Thoracic aorta (tissue), 2 donors: ENCODE results near the gene SFT2D1. TPM values are rescaled to one million over a fixed set of nuclear protein-coding genes. Genes with fewer than 3 reads are reported as not detected.

Experiments
- ATAC-seq: fragments of 150-250 bp; one replicate; pipeline ENCODE4 v1.8.0; 2017; ENCODE audit warnings: low read depth; ENCODE audit not compliant: insufficient number of reproducible peaks, low FRiP score
- DNase-seq: peaks from one replicate; pipeline ENCODE4 v3.0.0-alpha.2; 2020; ENCODE audit warnings: low spot score
- H3K27ac ChIP-seq, 2 donors: fragments of 200-600 bp; sonication (generic); 1 replicate in 1 of 2; 2 replicates in 1 of 2; pipeline ENCODE4 v1.5.1; 2016; ENCODE audit warnings: mild to moderate bottlenecking in 2 of 2, moderate library complexity in 2 of 2
- H3K27me3 ChIP-seq: fragments of 200-600 bp; sonication (generic); replicated peaks from 2 replicates; pipeline ENCODE4 v1.6.0; 2016; ENCODE audit warnings: mild to moderate bottlenecking; ENCODE audit not compliant: insufficient read depth
- H3K36me3 ChIP-seq: fragments of 200-600 bp; sonication (generic); one replicate; pipeline ENCODE4 v1.5.1; 2016
- H3K4me1 ChIP-seq, 2 donors: fragments of 200-600 bp; sonication (generic); 1 replicate in 1 of 2; 2 replicates in 1 of 2; pipeline versions ENCODE4 v1.5.1 to v1.6.0; 2016; ENCODE audit warnings: low read depth in 2 of 2, mild to moderate bottlenecking in 1 of 2; ENCODE audit not compliant: control insufficient read depth in 1 of 2
- H3K4me3 ChIP-seq: fragments of 200-600 bp; sonication (generic); 2 replicates; pipeline ENCODE4 v1.5.1; 2016; ENCODE audit warnings: mild to moderate bottlenecking
- H3K9me3 ChIP-seq: fragments of 200-600 bp; sonication (generic); 2 replicates; pipeline ENCODE4 v1.5.1; 2016
- total RNA-seq, 2 donors: library from RNA; depleted of rRNA; stranded (reverse); fragments of >200 nt; gene quantifications; one replicate each; pipeline versions ENCODE4 v1.1.0 to v1.2.3, GENCODE V29; 2016
- TF ChIP-seq, protein P1 (sequence below): fragments of 200-600 bp; sonication (generic); IDR thresholded peaks from one replicate; pipeline ENCODE4 v1.5.1; 2019; ENCODE audit warnings: antibody characterized with exemption

Gene SFT2D1
- total RNA-seq, 2 donors from 2014 or later, result 23.3 to 27.9 TPM

DNA sequence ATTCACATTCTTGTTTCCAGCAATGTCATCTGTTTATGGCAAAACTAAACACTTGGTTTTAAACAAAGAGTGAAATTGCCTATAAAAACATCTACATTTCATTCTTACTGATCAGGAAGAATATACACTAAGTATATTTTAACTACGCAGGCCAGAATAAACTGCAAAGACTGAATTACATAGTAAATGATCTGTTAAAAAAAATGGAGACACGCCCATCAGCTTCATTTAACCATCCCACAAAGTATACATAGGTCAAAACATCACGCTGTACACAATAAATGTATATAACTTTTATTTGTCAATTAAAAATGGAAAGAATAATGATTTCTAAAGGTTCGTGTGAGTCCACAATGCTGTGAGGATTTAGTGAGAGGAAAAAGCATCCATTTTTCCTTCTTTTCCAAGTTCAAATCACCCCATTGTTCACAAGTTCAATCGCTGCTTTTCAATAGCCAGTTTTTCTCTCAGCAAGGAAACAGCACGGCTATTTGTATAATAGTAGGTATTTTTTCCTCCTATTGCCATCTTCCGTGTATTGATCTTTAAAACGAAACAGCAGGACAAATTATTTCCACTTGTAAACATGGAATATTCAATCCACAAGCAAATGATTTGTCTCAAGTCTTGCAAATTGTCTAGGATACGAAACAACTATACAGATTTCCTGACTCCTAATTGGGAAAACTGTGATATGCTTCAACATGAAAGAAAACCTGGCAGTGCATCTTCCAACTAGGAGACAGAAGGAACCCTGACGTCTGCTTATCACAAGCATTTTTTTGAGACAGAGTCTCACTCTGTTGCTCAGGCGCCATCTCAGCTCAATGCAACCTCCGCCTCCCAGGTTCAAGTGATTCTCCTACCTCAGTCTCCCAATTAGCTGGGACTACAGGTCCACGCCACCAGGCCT is 10.6 kb downstream of the SFT2D1 start:
- Histone ChIP-seq H3K4me3 (no peak overlapping the region), H3K4me1 (peaks cover 3 to 18% of the 10 kb centered on the region in 2 donors), H3K27me3 (no peaks in the 10 kb centered on the region), H3K9me3 (no peaks in the 10 kb centered on the region), H3K36me3 (no peaks in the 10 kb centered on the region), H3K27ac (no peak overlapping the region)
- DNase-seq, result no peak
- no peak for ATAC-seq
- TF ChIP-seq, protein P1, sequence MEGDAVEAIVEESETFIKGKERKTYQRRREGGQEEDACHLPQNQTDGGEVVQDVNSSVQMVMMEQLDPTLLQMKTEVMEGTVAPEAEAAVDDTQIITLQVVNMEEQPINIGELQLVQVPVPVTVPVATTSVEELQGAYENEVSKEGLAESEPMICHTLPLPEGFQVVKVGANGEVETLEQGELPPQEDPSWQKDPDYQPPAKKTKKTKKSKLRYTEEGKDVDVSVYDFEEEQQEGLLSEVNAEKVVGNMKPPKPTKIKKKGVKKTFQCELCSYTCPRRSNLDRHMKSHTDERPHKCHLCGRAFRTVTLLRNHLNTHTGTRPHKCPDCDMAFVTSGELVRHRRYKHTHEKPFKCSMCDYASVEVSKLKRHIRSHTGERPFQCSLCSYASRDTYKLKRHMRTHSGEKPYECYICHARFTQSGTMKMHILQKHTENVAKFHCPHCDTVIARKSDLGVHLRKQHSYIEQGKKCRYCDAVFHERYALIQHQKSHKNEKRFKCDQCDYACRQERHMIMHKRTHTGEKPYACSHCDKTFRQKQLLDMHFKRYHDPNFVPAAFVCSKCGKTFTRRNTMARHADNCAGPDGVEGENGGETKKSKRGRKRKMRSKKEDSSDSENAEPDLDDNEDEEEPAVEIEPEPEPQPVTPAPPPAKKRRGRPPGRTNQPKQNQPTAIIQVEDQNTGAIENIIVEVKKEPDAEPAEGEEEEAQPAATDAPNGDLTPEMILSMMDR, result no peak

DNA sequence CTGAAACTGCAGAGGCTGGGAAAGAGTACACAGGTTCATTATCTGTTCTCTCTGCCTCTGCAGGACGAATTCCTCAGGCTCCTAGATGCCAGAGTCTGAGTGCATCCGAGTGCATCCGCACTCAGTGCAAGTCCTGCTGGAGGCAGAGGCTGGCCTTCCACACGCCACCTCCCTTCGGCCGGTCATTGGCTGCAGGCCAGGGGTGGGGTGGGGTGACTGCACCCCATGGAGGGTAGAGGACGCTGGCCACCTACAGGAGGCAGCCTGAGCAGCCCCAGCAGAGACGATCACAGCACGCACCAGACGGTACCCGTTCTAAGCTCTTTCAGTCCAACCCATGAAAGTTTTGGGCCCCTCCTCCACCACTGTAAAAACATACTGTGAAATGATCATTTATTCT is 11.7 kb downstream of the SFT2D1 start:
- DNase-seq (no peak), ATAC-seq (no peak)
- Histone ChIP-seq H3K4me3 (no peak overlapping the region), H3K27ac (no peak overlapping the region), H3K9me3 (no peaks in the 10 kb centered on the region), H3K27me3 (no peaks in the 10 kb centered on the region), H3K4me1 (peaks cover 3 to 9% of the 10 kb centered on the region in 2 donors), H3K36me3 (peaks cover 5% of the 10 kb centered on the region)
- TF ChIP-seq, protein P1, result no peak

DNA sequence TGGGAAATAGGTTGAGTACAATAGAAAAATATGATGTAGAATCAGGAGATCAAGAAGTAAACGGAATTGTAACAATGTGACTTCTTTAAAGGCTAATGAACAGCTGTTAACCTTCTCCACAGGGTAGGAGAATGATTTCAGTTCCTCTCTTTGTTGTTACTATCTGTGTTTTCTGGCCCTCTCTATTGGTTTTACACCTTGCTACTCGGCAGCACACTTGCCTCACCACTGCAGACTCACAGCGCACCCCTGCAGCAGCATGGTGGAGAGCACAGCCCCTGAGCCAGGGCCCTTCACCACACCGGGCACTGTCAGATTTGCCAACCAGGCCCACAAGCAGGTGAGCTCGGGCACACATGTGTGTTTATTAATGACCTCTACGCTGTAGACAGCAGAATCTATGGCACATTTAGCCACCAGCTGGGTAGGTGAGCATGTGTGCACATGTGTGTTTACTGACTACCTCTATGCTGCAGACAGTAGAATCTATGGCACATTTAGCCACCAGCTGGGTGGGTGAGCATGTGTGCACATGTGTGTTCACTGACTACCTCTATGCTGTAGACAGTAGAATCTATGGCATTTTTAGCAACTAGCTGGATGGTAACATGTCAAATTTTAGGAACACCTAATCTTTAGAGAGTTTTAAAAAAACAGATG is 16.8 kb downstream of the SFT2D1 start:
- Histone ChIP-seq H3K9me3 (no peaks in the 10 kb centered on the region), H3K4me3 (no peak overlapping the region), H3K4me1 (peaks cover 0 to 1% of the 10 kb centered on the region in 2 donors), H3K27ac (no peak overlapping the region), H3K36me3 (peaks cover 18% of the 10 kb centered on the region), H3K27me3 (no peaks in the 10 kb centered on the region)
- TF ChIP-seq, protein P1, result no peak
- ATAC-seq (no peak), DNase-seq (no peak)

DNA sequence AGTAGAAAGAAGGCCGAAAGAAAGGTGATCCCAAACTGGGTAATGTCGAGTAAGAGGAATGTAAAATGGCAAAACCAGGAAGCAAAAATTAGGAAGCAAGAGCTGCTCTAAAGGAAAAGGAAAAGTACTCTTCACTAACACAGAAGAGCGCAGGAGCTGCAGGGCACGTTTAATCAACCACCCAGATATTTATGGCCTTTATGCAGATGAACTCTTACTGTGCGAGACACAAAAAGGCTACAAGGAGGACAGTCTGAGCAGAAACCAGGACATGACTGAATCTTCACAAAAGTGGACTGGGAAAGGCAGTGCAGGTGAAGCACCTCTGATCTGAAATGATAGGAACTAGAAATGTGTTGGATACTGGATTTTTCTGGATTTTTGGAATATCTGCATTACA is 18.9 kb downstream of the SFT2D1 start:
- no peak for ATAC-seq
- H3K36me3 ChIP-seq, result peaks cover 22% of the 10 kb centered on the region
- no peak overlapping the region for H3K4me3 ChIP-seq

More for the DNA sequence above, 18.9 kb downstream of the SFT2D1 start:
- H3K27ac ChIP-seq, result no peak overlapping the region
- no peak for DNase-seq
- no peaks in the 10 kb centered on the region for H3K9me3 ChIP-seq
- H3K27me3 ChIP-seq, result no peaks in the 10 kb centered on the region
- TF ChIP-seq, protein P1, result no peak
- H3K4me1 ChIP-seq, result no peaks in the 10 kb centered on the region
